A673 (cell line): ENCODE results near the gene SMIM7. TPM values are rescaled to one million over a fixed set of nuclear protein-coding genes. Genes with fewer than 3 reads are reported as not detected.
A peak's percentile ranks its signal among the peaks of the same experiment; 100 is the strongest.

Experiments
- BruUV-seq: library from RNA; stranded (reverse); fragments of 400-500 nt; replicated peaks from 2 replicates; lab custom pipeline; 2021; lab: Mats Ljungman, UMichigan
- CTCF ChIA-PET: fragments of 300-600 bp; sonication (Branson Sonifier 250); formaldehyde crosslinking; loops from one replicate; lab custom pipeline; 2022; ENCODE audit warnings: antibody characterized with exemption; lab: Charles Lee
- POLR2A ChIA-PET: fragments of 300-600 bp; sonication (Branson Sonifier 250); formaldehyde crosslinking; loops from one replicate; lab custom pipeline; 2022; ENCODE audit warnings: antibody characterized with exemption; ENCODE audit not compliant: low non-redundant PET; lab: Charles Lee
- DNase-seq: peaks from one replicate; pipeline ENCODE4 v3.0.0-alpha.2; 2015; ENCODE audit warnings: low spot score
- H3K27ac ChIP-seq: fragments of 200-600 bp; sonication (generic); 2 replicates; pipeline ENCODE4 v1.5.1; 2016; ENCODE audit warnings: mixed run types, low read depth, mild to moderate bottlenecking, mixed read lengths, antibody characterized with exemption, low read length; ENCODE audit not compliant: poor library complexity, severe bottlenecking
- H3K27me3 ChIP-seq: fragments of 200-600 bp; sonication (generic); replicated peaks from 2 replicates; pipeline ENCODE4 v1.6.1; 2017; ENCODE audit warnings: mixed run types, low read depth, mild to moderate bottlenecking, mixed read lengths, antibody characterized with exemption, low read length; ENCODE audit not compliant: insufficient read depth, poor library complexity
- H3K36me3 ChIP-seq: fragments of 200-600 bp; sonication (generic); 2 replicates; pipeline ENCODE4 v1.6.1; 2016; ENCODE audit warnings: mixed run types, mild to moderate bottlenecking, mixed read lengths, antibody characterized with exemption, low read length; ENCODE audit not compliant: insufficient read depth, poor library complexity, severe bottlenecking
- H3K4me1 ChIP-seq: fragments of 200-600 bp; sonication (generic); 2 replicates; pipeline ENCODE4 v1.6.1; 2017; ENCODE audit warnings: mixed run types, mild to moderate bottlenecking, mixed read lengths, antibody characterized with exemption, low read length; ENCODE audit not compliant: insufficient read depth, poor library complexity, severe bottlenecking
- H3K4me3 ChIP-seq: fragments of 200-600 bp; sonication (generic); 2 replicates; pipeline ENCODE4 v1.5.1; 2016; ENCODE audit warnings: low read depth, mixed run types, mild to moderate bottlenecking, mixed read lengths, low read length; ENCODE audit not compliant: poor library complexity, severe bottlenecking
- H3K9me3 ChIP-seq: fragments of 200-600 bp; sonication (generic); 2 replicates; pipeline ENCODE4 v1.6.1; 2016; ENCODE audit warnings: mixed run types, low read depth, mild to moderate bottlenecking, mixed read lengths, antibody characterized with exemption, low read length; ENCODE audit not compliant: poor library complexity, severe bottlenecking
- EZH2 ChIP-seq: fragments of 200-600 bp; sonication (generic); IDR thresholded peaks from 2 replicates; pipeline ENCODE4 v1.6.1; 2017; ENCODE audit warnings: borderline replicate concordance, low read depth, mild to moderate bottlenecking, mixed read lengths, antibody characterized with exemption, low read length; ENCODE audit not compliant: poor library complexity, severe bottlenecking
- intact Hi-C: fragments of 100-400 bp; cut with micrococcal nuclease; formaldehyde crosslinking; loops from one replicate; pipeline ENCODE4 v1.10.0; 2022; ENCODE audit not compliant: unreplicated experiment
- total RNA-seq: library from RNA; stranded (reverse); gene quantifications from 2 replicates; pipeline ENCODE4 v1.2.3, GENCODE V29; 2021
- TF ChIP-seq, protein P1 (sequence below): fragments of 300-800, 200-600 bp; sonication (generic); conservative IDR thresholded peaks from 2 replicates; pipeline ENCODE4 v1.5.1; 2017; ENCODE audit warnings: low read depth, mild to moderate bottlenecking, antibody characterized with exemption, low read length, moderate library complexity, mixed read lengths

The SMIM7 gene
- total RNA-seq, 1 experiment from 2014 or later, result 82.7 TPM

DNA sequence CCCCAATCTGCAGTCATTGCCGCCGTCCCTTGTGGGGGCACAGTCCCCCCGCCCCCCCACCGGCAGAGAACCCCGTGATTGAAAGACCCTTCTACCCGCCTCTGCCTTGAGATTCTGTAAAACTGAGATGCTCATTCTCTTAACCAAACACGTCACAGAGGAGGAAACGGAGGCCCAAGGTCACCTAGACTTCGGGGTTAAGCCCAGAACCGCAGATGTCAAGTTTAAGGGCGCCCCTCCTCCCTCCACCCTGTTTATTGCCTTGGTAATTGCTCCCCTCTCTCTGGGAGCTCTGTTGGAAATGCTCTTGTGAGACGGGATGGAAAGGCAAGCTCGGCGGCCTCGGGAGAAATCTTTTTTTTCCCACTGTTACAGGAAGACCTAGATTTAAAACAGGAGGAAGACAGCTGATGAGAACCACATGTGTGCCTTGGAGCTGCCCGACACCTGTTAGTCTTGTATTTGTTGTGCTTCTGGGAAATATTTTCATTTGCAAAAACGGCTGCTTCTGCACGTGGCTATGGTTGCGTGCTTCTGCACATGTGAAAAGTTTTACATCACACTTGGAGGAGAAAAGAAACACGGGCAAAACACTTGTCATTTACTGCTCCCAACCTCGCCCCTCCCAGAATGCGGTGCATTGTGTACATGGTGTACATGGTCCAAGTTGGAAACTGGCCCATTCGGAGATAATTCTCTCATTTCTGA is 30.8 kb downstream of the SMIM7 start:
- peaks cover 15% of the 10 kb centered on the region for H3K4me1 ChIP-seq
- H3K9me3 ChIP-seq, result no peaks in the 10 kb centered on the region
- H3K36me3 ChIP-seq, result peaks cover 25% of the 10 kb centered on the region
- intact Hi-C loops, result loop anchor here (5.0 kb wide), 2 partner anchors 57 to 448 kb away; partner anchors contain the start of genes HAUS8, MYO9B and SLC35E1
- ChIA-PET CTCF (no interaction called here), POLR2A (no interaction called here)
- TSS peak; percentile 88 for BruUV-seq
- peak overlapping the region; percentile 98 for H3K27ac ChIP-seq
- TF ChIP-seq EZH2, result no peak
- TF ChIP-seq, protein P1, sequence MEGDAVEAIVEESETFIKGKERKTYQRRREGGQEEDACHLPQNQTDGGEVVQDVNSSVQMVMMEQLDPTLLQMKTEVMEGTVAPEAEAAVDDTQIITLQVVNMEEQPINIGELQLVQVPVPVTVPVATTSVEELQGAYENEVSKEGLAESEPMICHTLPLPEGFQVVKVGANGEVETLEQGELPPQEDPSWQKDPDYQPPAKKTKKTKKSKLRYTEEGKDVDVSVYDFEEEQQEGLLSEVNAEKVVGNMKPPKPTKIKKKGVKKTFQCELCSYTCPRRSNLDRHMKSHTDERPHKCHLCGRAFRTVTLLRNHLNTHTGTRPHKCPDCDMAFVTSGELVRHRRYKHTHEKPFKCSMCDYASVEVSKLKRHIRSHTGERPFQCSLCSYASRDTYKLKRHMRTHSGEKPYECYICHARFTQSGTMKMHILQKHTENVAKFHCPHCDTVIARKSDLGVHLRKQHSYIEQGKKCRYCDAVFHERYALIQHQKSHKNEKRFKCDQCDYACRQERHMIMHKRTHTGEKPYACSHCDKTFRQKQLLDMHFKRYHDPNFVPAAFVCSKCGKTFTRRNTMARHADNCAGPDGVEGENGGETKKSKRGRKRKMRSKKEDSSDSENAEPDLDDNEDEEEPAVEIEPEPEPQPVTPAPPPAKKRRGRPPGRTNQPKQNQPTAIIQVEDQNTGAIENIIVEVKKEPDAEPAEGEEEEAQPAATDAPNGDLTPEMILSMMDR, result no peak
- no peaks in the 10 kb centered on the region for H3K27me3 ChIP-seq
- DNase-seq, result peak; percentile 57
- peak overlapping the region; percentile 100 for H3K4me3 ChIP-seq

DNA sequence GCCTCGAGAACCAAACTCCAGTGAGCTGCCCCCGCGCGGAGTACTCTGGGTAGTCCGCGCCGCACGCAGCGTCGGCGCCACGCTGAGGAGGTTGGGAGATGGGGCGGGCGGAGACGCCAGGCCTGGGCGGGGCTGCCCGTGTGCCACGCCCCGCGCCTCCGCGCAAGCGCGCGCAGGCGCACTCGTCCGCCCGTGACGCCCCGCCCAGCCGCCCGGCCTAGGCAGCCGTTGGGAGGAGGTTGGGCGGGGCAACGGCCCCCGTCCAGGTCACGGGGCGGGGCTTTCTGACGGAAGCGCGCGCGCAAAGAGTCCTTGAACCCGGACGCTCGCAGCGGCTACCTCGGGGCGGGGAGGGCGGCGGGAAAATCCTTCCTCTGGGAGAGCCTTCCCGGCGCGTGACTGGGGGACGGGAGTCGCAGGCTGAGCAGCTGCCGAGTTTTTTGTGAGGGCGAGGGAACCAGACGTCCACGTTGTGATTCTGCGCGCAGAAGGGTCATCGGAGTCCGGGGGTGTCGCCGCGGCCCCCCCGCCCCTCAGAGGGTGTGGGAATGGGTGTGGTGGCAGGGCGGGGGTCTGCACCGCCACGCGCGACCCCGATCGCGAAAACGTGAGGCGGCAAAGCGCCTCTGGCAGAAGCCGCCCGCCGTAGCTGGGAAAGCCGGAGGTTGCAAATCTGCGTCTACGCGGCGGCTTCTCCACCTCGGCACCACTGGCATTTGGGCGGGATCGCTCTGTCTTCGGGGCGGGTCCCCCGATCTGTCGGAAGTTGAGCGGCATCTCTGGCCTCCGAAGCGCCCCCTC is 31.6 kb downstream of the SMIM7 start, which contains the start of gene MED26:
Gene MED26, minus strand, starts transcription at position 22 of the 801 bp plus-strand sequence. CDS start 261 bp downstream, outside the sequence.
- ChIA-PET POLR2A (no interaction called here), CTCF (no interaction called here)
- peak within 1 kb of the TSS; percentile 100 for H3K4me3 ChIP-seq
- TF ChIP-seq EZH2, result no peak
- TF ChIP-seq, protein P1, result no peak
- no peaks in the 10 kb centered on the region for H3K9me3 ChIP-seq
- no peaks in the 10 kb centered on the region for H3K27me3 ChIP-seq
- H3K4me1 ChIP-seq, result peaks cover 15% of the 10 kb centered on the region
- DNase-seq, result peak; percentile 96
- peaks cover 18% of the 10 kb centered on the region for H3K36me3 ChIP-seq
- intact Hi-C loops, result loop anchor here (5.0 kb wide), 2 partner anchors 56 to 449 kb away; partner anchors contain the start of genes HAUS8, MYO9B and SLC35E1
- BruUV-seq, result no TSS peak
- H3K27ac ChIP-seq, result peak within 1 kb of the TSS; percentile 98

DNA sequence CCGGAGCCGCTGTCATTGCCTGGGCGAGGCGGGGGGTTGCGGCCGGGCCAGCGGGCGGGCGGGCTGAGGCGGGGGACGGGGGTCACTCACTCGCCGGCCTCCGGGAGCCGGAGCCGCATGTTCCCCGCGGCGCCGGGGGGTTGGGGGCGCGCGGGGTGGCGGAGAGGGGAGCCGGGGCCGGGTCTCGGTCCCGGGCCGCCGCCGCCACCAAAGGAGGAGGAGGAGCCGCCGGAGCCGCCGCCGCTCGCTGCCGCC is 32.1 kb downstream of the SMIM7 start:
- ChIA-PET CTCF (no interaction called here), POLR2A (no interaction called here)
- intact Hi-C loops, result loop anchor here (5.0 kb wide), 2 partner anchors 56 to 449 kb away; partner anchors contain the start of genes HAUS8, MYO9B and SLC35E1
- Histone ChIP-seq H3K4me3 (peak overlapping the region; percentile 100), H3K27ac (peak overlapping the region; percentile 98), H3K9me3 (no peaks in the 10 kb centered on the region), H3K4me1 (peaks cover 15% of the 10 kb centered on the region), H3K36me3 (peaks cover 13% of the 10 kb centered on the region), H3K27me3 (no peaks in the 10 kb centered on the region)
- no TSS peak for BruUV-seq
- DNase-seq, result no peak
- TF ChIP-seq, protein P1, result no peak
